KMS-11 (cell line): Measurements from ENCODE around the gene IL9R.

Source experiments
- H2AFZ ChIP-seq: fragments of 200-600 bp; sonication (generic); 2 replicates; pipeline ENCODE4 v1.6.1; 2016; ENCODE audit warnings: antibody characterized with exemption, mixed run types, low read depth
- H3K27ac ChIP-seq: fragments of 200-600 bp; sonication (generic); 2 replicates; pipeline ENCODE4 v1.6.1; 2016; ENCODE audit warnings: mild to moderate bottlenecking, mixed run types
- H3K27me3 ChIP-seq: fragments of 200-600 bp; sonication (generic); 2 replicates; pipeline ENCODE4 v1.6.1; 2017; ENCODE audit warnings: mild to moderate bottlenecking, low read depth, mixed run types, moderate library complexity; ENCODE audit not compliant: insufficient read depth
- H3K36me3 ChIP-seq: fragments of 200-600 bp; sonication (generic); 2 replicates; pipeline ENCODE4 v1.6.1; 2017; ENCODE audit warnings: mild to moderate bottlenecking, mixed run types; ENCODE audit not compliant: insufficient read depth
- H3K4me1 ChIP-seq: fragments of 200-600 bp; sonication (generic); 2 replicates; pipeline ENCODE4 v1.6.1; 2016; ENCODE audit warnings: mild to moderate bottlenecking, low read depth, mixed run types; ENCODE audit not compliant: poor library complexity, severe bottlenecking
- H3K4me2 ChIP-seq: fragments of 200-600 bp; sonication (generic); 2 replicates; pipeline ENCODE4 v1.7.0; 2016; ENCODE audit warnings: mild to moderate bottlenecking, mixed run types
- H3K4me3 ChIP-seq: fragments of 200-600 bp; sonication (generic); IDR thresholded peaks from 2 replicates; pipeline ENCODE4 v1.6.1; 2017; ENCODE audit warnings: low read depth, low read length, mixed read lengths; ENCODE audit not compliant: insufficient read depth
- H3K79me2 ChIP-seq: fragments of 200-600 bp; sonication (generic); 2 replicates; pipeline ENCODE4 v1.6.1; 2016; ENCODE audit warnings: low read depth, mixed run types; ENCODE audit not compliant: insufficient read depth
- H3K9ac ChIP-seq: fragments of 200-600 bp; sonication (generic); 2 replicates; pipeline ENCODE4 v1.6.1; 2016; ENCODE audit warnings: mild to moderate bottlenecking, mixed run types
- H4K20me1 ChIP-seq: fragments of 200-600 bp; sonication (generic); 2 replicates; pipeline ENCODE4 v1.6.1; 2016; ENCODE audit warnings: mild to moderate bottlenecking, mixed run types; ENCODE audit not compliant: insufficient read depth
- CTCF ChIP-seq: fragments of 200-600 bp; sonication (generic); conservative IDR thresholded peaks from 2 replicates; pipeline ENCODE4 v1.6.1; 2017; ENCODE audit warnings: low read depth, mild to moderate bottlenecking, antibody characterized with exemption, low read length, moderate library complexity, mixed read lengths

Gene IL9R

DNA sequence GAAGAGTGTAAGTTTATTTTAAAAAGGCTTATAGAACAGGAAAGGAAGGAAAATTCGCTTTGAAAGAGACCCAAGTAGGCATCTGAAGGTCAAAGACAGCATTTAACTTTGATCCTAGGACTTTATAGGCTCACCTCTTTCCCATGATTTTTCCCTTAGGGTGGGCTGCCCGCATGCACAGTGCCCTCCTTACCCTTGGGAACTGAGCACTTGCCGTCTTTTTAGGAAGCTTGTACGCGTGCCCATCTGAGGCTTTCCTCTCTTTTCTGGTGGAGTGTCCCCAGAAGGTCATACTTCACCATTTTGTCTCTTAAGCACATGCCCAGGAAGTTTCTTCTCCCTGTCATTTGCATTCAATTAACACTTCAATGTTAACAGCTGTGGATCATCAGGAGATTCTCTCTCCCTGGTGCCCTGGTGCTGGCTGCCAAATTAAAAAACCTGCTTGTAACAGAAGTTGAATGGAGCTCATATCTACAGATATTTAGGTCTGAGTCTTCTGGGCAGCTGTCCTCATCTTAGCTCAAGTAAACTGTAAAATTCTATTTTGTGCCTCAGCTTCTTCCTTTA is 38.4 kb upstream of the IL9R start:
- TF ChIP-seq CTCF, result no peak
- no peak overlapping the region for H2AFZ ChIP-seq
- no peak overlapping the region for H3K4me3 ChIP-seq
- no peaks in the 10 kb centered on the region for H3K27me3 ChIP-seq
- no peaks in the 10 kb centered on the region for H4K20me1 ChIP-seq
- peaks cover 21% of the 10 kb centered on the region for H3K4me1 ChIP-seq
- H3K27ac ChIP-seq, result no peak overlapping the region
- no peaks in the 10 kb centered on the region for H3K79me2 ChIP-seq
- no peaks in the 10 kb centered on the region for H3K36me3 ChIP-seq
- H3K9ac ChIP-seq, result no peak overlapping the region
- H3K4me2 ChIP-seq, result no peak overlapping the region

DNA sequence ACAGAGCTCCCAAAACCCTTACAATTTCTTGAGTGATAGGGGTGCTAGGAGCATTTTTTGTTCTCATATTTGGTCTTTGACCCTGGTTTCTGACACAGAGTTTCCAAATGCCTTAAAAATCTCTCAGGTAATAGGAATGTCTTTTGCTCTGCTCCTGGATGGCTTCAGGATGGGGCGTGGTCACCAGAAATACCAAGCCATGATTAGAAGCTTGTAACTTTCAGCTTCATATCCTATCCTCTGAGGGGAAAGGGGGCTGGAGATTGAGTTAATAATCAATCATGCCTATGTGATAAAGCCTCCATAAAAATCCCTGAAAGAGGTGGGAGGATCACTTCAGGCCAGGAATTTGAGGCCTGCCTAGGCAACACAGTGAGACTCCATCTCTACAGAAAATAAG is 34.6 kb upstream of the IL9R start:
- Histone ChIP-seq H3K27ac (no peak overlapping the region), H3K4me3 (no peak overlapping the region), H4K20me1 (no peaks in the 10 kb centered on the region), H3K4me2 (no peak overlapping the region), H3K36me3 (no peaks in the 10 kb centered on the region), H3K9ac (no peak overlapping the region), H3K79me2 (no peaks in the 10 kb centered on the region), H3K4me1 (no peaks in the 10 kb centered on the region), H3K27me3 (no peaks in the 10 kb centered on the region), H2AFZ (no peak overlapping the region)
- no peak for TF ChIP-seq CTCF

DNA sequence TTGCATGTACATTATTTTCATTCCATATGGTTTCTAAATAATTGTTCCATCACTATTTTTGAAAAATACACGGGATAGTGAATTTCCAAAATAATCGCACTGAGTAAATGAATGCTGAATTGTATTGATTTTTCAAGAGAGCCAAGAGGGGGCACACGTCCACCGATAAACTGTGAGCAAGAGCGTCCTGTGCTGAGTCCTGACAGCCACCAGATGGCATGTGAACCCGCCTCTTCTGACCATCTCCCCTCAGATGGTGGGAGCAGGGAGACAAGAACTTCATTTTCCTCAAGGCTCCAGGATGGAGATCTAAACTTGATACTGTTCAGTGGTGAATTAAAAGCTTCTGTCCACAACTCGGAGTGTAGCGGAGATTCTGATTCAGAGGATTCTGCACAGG is 30.6 kb upstream of the IL9R start:
- Histone ChIP-seq H2AFZ (no peak overlapping the region), H3K36me3 (no peaks in the 10 kb centered on the region), H3K9ac (no peak overlapping the region), H3K4me1 (no peaks in the 10 kb centered on the region), H3K4me3 (no peak overlapping the region), H4K20me1 (no peaks in the 10 kb centered on the region), H3K27ac (no peak overlapping the region), H3K27me3 (no peaks in the 10 kb centered on the region), H3K4me2 (no peak overlapping the region), H3K79me2 (no peaks in the 10 kb centered on the region)
- TF ChIP-seq CTCF, result no peak

GRCh38 chrX:155967653-155968325 is 29.7 kb upstream of the IL9R start:
- TF ChIP-seq CTCF, result no peak
- Histone ChIP-seq H3K4me3 (no peak overlapping the region), H3K27me3 (no peaks in the 10 kb centered on the region), H3K4me1 (no peaks in the 10 kb centered on the region), H3K4me2 (no peak overlapping the region), H3K9ac (no peak overlapping the region), H3K36me3 (no peaks in the 10 kb centered on the region), H3K27ac (no peak overlapping the region), H4K20me1 (no peaks in the 10 kb centered on the region), H3K79me2 (no peaks in the 10 kb centered on the region), H2AFZ (no peak overlapping the region)
